Left lobe of liver (tissue), 2 donors: ENCODE measurements around the gene AIFM1. TPM values are rescaled to one million over a fixed set of nuclear protein-coding genes. Genes with fewer than 3 reads are reported as not detected.
"Not testable (repeated sequence)": the region's sequence is repeated elsewhere in the genome, so short reads cannot be mapped to it uniquely, and the experiment has no call there.

Experiments
- ATAC-seq: fragments of 200-7000 bp; cut with Tn5 transposase; one replicate; pipeline ENCODE4 v1.9.1; 2020; ENCODE audit warnings: mild to moderate bottlenecking, moderate library complexity
- DNase-seq: peaks from one replicate; pipeline ENCODE4 v3.0.0-alpha.2; 2020; ENCODE audit warnings: low spot score
- total RNA-seq: library from RNA; stranded (reverse); gene quantifications from one replicate; pipeline ENCODE4 v1.2.1, GENCODE V29; 2021
- donor health status: DM: no; HTN: no; CAD: no; lungs with moderate emphysema.
- donor health status: DM: no; HTN: yes; CAD: no.

The AIFM1 gene
- total RNA-seq, 1 donor from 2014 or later: 89.5 TPM

DNA sequence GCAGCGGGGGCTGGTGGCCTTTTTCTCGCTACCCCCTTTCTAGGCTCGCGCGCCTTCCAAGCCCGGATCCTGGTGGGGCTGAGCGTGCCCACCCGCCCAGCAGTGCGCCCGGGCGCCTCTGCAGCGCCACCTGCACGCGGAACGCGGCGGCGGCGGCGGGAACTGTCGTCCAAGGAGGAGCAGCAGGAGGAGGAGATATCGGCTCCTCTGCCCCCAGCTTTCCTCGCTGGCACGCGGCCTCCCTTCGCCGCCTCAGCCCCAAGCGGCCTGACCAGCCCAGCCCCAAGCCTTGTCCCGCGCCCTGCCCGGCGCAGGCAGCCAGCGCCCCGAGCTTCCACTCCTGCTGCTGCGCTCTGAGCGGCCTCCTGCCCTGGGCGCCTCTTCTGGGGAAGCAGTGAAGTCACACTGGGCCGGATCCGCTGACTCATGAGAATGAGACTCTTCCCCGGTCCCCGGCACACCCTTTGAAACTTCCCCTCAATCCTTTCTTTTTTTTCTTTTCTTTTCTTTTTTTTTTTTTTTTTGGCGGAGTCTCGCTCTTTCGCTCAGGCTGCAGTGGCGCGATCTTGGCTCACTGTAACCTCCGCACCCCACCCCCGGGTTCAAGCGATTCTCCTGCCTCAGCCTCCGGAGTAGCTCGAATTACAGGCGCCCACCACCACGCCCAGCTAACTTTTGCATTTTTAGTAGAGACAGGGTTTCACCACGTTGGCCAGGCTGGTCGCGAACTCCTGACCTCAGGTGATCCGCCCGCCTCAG is 44.7 kb downstream of the AIFM1 start:
- peak; percentile 89 for ATAC-seq

DNA sequence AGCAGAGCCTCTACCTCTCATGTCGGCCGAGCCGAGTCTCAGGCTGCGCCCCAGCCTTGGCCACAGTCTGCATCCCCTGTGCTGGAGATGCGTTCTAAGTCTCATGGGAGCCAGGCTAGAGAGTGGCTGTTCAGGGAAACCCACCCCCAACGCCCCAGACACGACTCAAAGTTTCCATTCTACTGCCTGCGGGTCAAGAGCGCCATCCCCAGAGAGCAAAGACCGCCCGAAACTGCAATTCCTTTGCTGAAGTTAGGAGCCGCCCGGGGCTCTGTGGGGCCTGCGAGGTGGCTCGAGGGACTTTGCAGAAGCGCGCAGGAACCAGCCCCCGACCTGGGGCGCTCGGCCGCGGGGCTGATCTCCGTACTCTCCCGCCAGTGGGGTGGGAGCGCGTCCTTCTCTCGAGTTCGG is 45.3 kb downstream of the AIFM1 start:
- DNase-seq: no peak
- ATAC-seq: peak; percentile 18

More for the DNA sequence above, 44.7 kb downstream of the AIFM1 start:
- peak; percentile 55 for DNase-seq

DNA sequence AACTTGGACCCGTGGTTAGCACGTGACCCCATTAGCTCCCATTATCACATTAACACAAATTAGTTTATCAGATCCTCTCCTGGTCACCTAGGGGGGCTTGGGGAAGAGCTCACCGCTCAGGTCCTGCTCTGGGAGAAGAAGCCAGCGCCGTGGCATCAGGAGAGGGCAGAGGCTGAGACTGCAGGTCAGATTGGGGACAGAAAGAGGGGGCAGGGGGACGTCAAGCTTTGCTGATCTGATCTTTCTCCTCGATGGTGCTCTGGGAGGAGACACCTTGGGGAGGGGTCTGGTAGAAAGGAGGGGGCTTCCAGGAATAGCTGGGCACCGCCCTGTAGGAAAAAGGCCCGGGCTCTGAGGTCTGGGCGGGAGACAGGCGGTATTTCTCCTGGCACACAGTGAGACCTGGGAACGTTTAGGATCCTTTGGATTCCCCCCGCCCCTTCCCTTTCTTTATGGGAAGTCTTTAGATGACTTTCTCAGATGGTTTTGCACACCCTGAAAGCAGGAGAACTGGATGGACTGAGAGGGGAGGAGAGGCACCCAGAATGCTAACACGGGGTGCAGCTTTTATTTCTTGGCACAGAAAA is 46.2 kb downstream of the AIFM1 start:
- ATAC-seq: no peak
- no peak for DNase-seq

DNA sequence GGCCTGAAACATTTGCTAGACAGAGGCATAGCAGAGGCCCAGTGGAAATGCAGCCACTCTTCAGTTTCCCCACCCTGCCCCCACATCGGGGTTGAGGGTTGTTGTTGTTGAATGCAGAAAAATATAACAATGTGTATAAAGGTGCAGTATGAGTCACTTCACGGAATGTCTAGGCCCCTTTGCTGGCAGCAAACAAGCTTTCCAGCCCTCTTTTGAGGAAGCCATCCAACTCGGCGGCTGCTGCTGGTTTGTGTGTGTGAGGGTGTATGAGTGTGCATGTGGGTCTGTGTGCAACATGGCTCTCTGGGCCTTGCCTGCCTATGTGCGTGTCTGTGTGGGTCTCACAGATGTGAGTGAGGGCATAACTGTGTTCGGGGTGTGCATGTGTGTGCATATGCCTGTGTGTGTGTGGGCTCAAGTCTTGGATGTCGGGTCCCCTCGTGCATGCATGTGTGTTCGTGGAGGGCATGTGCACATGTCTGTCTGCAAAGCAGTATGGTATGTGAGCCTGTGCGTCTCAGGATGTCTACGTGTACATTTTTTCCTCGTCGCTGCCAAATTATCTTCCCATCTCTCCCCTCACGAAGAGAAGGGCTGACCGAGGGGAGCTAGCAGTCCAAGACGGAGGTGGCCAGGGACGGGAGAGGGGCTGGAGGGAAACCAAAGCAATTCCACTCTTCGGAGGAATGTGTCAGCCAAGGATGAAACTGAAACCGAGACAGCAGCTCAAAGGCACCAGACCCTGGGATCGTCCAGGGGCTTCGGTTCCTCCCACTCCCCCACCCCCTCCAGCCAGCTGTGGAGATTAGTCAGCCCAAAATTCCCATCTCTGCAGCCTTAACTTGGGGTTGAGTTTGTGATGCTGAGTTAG is 47.0 kb downstream of the AIFM1 start:
- ATAC-seq (no peak), DNase-seq (no peak)

DNA sequence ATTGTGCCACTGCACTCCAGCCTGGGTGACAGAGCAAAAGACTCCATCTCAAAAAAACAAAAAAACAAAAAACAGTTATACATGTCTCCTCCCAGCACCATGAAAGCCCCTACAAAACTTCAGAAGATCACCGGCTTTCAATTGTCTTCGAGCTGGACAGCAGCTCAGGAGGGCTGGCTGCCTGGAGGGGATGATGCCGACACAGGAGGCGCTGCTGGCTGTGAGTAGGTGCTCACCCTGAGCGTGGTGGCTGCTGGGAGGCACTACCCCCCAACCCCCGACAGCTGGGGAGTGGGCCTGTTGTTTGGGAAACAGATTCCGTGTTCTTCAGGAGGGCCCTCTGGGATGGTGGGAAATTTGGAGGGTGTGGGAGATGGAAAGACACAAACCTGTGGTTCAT is 48.5 kb downstream of the AIFM1 start:
- ATAC-seq (no peak), DNase-seq (no peak)

DNA sequence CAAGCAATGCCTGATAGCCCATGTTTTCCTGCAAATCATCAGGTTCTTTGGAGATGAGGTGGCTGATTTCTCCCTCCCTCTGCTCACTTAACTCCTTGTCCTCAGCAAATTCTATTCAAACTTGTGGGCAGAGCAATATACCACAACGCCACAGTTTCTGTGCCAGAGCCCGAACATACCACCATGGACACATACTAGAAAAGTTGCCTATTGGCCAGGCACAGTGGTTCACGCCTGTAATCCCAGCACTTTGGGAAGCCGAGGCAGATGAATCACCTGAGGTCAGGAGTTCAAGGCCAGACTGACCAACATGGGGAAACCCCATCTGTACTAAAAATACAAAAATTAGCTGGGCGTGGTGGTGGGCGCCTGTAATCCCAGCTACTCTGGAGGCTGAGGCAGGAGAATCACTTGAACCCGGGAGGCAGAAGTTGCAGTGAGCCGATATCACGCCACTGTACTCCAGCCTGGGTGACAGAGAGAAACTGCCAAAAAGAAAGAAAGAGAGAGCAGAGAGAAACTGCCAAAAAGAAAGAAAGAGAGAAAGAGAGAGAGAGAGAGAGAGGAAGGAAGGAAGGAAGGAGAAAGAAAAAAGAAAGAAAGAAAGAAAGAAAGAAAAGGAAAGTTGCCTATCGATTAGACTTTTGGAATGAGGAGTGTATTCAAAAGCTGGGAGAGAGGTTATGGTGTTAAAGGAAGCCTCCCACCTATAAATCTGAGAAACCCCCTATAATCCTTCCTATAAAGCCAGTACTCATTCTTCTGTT is 50.3 kb downstream of the AIFM1 start:
- DNase-seq, ATAC-seq: not testable (repeated sequence)

DNA sequence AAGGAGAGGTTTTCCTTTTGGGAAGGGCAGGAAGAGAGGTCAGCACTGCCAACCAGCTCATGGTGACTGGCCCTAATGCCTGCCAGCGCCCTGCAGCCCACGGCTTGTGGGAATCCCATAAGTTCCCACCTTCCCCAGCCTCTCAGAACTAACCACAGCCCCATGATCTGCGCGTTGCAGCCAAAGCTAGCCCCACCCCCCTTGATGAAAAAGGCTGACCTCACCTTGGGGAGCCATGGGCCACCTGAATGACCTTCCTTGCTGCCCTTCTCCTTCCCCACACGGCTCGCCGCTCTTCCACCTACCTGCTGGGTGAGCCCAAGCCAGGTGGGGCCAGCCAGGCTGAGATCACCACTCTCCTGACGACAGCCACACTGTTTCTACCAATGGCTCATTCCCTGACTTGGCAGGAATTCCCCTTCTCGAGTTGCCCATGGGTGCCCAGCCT is 51.5 kb downstream of the AIFM1 start:
- ATAC-seq: no peak

DNA sequence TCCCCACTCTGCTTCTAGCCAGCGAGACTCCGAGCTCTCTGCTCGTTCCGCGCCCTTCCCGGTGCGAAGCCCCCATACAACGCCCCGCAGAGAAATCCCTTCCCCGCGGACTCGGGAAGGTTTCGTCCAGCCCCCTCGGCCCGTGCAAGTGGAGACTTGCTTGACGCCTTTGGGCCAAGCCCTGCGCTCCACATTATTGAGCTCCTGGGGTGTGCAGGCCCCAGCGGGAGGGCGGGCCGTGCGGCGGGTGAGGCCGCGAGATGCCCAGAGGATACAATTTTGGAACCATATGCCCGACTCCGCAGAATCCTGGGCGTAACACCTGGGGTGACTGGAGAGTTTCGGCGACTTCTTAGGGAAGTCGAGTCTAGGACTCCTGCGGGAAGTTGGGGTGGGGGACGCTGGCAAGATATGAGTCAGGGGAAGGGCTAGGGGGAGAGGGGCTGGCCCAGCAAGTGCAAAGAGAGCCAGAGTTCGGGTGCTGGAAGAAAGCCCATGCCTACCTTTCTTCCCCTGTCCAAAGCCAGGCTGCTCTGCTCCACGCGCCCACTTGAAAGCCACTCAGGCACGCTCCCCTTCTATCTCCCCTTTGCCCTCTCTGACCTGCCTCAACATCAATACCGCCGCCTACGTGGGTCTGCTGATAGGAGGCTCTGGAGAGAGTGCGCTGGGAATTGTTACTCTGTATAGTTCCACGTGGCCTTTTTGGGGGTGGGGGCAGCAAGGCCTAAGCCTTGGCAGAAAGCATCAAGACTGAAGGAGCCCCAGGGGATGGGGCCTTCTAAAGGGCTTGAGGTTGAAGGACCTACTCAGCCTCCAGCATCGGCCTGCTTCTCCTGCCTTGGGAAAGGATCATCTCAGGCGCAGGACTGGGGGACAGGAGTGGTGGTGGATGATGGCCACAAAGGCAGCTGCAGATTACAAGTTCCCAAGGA is 54.2 kb downstream of the AIFM1 start:
- ATAC-seq: no peak
- DNase-seq: no peak

More for the DNA sequence above, 51.5 kb downstream of the AIFM1 start:
- no peak for DNase-seq

DNA sequence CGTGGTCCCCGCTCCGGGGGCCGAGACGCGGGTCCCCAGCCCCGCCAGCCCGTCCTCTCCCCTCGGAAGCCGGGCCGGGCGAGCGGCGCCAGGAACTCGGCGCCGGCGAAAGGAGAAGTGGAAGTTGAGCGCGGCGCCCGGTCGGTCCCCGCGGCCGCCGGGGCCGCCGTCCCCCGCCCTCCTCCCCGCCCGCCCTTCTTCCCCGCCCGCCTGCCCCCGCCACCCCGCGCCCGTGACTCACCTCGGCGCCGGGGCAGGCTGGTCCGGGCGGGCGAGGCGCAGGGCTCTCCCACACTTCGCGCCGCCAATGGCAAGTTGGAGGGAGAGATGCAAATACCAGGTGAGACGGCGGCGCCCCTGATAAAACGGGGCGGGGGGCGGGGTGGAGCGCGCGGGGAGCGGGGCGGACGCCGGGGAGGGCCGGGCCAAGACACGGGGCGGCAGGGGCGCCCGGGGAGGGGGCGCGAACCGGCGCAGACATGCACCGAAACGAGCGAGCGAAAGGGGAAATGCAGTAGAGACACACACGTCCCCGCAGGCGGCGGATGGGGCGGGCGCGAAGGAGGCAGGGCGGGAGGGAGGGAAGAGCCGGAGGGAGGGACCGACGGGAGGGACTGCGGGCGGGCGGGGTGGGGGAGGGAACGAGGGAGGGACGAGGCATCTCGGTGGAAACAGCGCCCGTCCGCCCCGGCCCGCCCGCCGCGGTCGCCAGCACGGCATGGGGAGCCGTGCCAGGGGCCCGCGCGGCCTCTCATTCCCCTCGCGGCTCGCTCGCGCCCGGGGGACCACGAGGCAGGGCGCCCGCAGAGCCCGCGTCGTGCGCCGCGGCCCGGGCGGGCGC is 55.0 kb downstream of the AIFM1 start, which contains the start of gene ELF4:
Gene ELF4 (minus strand): TSS at position 119 of the 841 bp plus-strand sequence. CDS start 29,167 bp downstream, outside the sequence.
- peak; percentile 60 for ATAC-seq
- no peak for DNase-seq

DNA sequence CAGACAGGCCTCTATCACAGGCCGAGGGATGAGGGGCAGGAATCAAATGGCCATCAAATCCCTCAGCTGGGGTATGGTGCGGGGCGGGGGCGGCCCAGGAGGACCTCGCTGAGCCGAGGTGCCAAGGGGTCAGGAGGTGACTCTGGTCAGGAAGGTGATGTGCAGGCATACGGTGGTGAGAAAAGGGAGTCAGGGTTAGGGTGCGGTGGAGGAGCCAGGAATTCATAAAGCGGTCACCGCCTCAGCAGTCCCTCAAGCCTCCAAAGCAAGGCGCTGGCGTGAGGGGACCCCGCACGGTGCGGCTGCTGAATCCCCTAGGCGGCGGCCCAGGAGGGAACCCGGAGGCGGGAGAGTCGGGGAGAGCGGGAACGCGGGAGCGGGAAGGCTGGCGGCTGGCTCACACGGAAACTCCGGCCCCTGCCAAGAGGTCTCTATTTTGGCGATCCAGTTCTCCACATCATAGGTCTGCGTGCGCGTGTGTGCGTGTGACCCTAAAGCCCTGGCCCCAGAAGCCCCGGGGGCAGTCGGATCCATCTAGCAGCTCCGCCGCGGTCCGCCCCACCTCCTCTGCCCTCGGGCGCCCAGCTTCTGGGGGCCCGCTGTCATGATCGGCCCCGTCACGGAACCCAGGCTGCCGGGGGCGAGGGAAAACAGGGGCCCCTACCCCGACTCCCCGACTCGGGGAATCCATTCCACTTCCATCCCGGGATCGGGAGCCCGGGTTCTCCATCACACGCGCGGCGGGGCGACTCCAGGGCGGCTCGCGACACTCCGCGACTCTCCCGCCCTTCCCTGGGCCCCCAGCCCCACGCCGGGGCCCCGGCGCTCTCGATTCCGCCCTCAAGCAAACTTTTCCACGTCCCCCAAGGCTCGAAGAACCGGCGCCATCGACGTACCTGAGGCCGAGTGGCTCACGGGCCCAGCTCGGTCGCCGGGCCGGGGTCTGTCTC is 55.9 kb downstream of the AIFM1 start:
- ATAC-seq (no peak), DNase-seq (no peak)

DNA sequence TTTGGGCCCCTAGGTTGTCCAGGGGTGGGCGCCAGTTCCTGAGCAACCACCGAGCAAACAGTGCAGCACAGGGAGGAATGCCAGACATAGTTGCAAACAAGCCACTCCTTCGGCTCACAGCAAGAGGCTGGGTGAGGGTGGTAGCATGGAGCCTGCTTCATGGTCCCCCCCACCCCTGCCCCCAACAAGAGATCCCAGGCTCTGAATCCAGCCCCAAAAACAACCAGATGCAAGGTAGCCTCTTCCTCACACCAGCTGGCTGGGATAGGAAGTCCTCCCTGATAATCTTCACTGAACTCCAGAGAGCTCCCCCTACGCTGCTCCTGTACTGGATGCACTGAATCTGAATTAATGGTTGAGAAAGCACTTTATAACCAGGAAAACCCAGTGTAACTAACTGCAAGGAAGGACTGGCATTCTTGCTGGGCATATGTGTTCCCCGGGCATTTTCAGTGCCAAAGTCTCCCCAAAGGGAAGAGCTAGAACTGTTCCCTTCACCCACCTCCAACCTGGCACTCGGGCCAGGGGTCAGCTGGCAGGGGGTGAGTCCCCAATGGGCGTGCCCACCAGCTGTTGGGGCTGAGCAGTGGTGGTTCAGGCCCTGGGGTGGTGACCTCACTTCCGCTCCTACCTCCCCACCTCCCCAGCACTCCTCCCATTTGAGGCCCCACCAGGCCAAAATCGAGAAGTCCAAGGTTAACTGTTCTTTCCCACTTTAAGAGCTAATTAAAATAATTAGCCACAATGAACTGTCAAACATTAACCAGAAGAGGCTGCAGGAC is 56.8 kb downstream of the AIFM1 start:
- peak; percentile 47 for ATAC-seq
- DNase-seq: no peak

DNA sequence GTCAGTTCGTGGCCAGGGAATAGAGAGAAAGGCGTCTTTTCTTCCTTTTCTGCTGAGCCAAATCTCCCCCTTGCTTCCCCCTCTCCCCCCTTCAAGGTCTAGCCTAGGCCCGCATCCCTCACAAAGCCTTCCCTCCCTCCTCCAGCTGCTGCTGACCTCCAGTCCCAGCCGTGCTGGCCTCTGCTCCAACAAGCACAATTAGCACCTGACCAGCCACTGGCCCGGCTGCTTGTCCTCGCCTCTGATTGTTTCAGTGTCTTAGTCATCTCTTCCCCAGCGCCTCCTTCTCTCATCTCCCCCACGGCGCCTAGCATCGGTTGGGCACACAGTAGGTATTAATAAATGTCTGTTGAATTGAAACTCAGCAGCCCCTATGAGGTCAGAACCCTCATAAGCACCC is 59.6 kb downstream of the AIFM1 start:
- no peak for DNase-seq
- no peak for ATAC-seq

DNA sequence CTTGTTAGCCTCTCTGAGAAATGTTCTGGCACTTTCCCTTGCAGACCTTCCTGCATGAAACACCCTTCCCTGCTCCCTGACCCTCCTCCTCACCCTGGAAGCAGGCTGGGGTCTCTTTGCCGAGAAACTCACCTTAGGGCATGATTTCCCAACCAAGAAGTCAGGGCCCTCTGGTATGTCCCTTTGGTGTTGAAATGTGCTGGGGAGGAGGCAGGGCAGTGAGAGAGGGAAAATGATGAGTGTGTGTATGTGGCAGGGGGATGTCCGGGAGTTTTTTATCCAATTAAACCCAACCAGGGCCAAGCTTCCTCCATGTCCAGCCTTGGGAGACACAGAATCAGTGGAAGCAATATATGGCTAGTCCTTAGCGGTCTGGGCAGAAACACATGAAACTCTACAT is 60.4 kb downstream of the AIFM1 start:
- DNase-seq: no peak
- no peak for ATAC-seq

DNA sequence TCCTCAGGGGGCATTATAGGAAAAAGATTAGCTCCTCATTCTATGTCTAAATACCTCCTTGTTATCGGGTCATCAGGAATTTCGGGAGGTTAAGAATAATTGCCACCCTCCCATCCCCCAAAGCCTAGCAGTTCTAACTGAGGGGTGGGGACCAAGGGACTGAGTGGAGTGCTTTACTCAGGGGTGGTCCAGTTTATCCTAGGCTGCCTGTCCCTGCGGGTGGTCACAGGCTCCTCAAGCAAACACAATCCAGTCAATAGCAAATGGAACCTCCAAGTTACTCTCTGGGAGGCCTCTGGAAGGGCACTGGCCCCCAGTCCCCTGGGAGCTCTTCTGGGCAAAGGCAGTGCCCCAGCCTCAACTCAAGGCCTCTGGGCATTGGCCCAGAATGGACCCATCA is 62.0 kb downstream of the AIFM1 start:
- DNase-seq: no peak
- no peak for ATAC-seq

DNA sequence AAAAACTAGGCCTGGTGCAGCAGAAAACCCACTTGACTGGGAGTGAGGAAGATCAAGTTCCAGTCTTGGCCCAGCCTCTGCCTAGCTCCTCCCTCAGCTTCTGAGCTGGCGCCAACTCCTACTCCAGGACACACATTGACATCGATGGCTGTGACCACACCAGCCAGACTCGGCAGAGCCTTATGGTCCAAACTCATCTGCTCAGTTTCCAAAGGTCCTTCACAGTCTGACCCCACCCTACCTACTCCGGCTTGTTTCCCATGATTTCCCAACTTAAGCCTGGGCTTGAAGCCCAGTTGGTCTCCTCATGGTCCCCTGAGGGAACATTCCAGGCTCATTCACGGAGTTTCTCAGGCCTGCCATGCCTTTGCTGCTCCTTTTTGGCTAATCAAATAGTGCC is 65.5 kb downstream of the AIFM1 start:
- ATAC-seq (no peak), DNase-seq (no peak)

DNA sequence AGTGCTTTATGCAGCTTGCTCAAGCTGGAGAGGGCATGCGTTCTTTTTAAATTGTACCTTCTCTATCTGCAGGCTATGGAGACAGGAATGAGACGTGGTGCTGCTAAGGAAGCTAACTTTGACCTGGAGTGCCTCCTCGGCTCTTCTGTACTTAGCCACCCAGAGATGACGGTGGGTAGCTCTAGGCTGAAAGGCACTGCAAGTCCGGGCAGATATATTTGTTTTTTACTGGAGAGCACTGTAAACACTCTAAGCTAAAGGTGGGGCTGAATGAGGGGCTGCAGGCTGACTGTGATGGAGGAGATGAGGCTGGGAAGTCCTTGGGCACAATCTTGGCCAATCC is 67.5 kb downstream of the AIFM1 start:
- ATAC-seq (no peak), DNase-seq (no peak)
